ENCODE results near the gene ALDH1L1.

Gene ALDH1L1

GRCh38 chr3:126153695-126154360 lies 26.6 kb downstream of the ALDH1L1 start:
- no peak for DNase-seq

GRCh38 chr3:126152901-126153694 lies 27.3 kb downstream of the ALDH1L1 start:
- no peak for DNase-seq

DNA sequence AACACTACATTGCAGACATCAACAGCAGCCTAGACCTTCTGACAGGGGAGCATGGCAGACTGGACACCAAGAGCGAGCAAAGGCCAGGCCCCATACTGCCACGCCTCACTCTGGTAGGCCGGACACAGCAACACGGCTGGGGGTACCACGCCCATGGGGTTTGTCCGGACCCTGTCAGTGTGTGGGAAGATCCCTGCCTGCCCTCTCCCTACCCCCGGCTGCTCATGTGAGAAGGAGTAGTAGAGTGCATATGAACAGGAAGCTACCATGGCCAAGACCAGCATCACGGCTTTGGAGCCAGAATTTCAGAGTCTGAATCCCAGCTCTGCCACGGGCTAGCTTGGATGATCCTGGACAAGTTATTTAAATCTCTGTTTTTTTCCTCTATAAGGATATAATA lies 27.9 kb downstream of the ALDH1L1 start:
- DNase-seq = no peak

DNA sequence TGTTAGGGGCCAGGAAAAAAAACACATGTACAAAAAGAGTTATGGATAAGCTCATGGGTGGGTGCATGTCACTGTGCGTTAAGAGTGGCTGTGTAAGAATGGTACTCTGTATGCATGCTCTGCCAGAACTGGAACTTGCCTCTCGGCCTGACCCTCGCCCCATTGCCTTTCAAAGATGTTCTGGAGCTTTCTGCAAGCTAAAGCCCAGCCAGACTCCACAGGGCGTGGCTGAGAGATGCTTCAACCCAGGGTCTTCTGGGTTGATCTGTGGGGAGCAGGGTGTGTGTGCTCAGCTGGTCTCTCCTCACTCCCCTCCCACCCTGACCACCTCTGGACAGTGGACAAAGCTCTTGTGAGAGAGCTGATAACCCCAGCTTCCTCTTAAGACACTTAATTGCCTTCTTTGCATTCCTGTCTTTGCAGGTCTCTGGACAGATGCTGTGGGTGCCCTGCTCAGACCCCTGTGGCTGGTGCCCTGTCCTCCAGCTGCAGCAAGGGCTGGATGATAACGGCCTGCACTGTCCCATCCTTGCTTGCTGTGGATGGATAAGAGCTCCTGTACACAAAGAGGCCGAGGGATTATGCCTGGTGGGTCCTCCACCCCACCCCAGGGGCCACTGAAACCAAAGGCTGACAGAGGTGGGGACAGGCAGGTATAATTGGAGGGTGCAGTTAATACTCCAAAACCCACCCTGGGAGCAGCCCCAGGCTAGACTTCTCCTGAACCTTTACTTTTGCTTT lies 28.7 kb downstream of the ALDH1L1 start:
- DNase-seq = no peak

GRCh38 chr3:126149960-126150515 lies 30.3 kb downstream of the ALDH1L1 start:
- DNase-seq = no peak

DNA sequence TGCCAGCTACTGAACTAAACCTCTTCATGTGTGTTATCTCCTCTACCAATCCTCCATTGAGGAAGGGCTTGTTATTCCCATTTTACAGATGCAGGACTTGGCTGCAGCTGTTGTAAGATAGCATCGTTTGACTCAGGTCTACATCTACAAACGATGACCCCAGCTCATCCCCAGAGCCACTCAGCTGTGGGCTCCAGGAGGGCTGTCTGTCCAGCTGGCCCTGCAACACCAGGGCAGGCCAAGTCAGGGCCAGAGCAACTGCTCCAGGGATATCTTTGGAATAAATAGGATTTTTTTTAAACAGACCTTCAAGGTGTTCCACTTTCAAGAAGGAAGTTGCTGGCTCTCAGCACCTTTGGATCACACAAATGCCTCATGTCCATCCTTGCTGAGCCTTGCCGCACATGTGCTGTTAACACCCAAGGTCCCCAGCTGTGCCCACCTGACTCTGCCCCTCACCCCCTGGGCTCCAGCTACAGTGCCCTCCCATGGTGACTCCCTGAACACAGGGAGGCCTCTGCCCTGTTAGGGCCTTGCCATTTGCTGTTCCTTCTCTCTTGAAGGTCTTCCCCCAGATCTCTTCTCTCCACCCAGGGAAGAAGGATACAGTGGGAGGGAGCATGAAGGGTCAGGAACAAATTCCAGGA lies 31.0 kb downstream of the ALDH1L1 start:
- DNase-seq = no peak

DNA sequence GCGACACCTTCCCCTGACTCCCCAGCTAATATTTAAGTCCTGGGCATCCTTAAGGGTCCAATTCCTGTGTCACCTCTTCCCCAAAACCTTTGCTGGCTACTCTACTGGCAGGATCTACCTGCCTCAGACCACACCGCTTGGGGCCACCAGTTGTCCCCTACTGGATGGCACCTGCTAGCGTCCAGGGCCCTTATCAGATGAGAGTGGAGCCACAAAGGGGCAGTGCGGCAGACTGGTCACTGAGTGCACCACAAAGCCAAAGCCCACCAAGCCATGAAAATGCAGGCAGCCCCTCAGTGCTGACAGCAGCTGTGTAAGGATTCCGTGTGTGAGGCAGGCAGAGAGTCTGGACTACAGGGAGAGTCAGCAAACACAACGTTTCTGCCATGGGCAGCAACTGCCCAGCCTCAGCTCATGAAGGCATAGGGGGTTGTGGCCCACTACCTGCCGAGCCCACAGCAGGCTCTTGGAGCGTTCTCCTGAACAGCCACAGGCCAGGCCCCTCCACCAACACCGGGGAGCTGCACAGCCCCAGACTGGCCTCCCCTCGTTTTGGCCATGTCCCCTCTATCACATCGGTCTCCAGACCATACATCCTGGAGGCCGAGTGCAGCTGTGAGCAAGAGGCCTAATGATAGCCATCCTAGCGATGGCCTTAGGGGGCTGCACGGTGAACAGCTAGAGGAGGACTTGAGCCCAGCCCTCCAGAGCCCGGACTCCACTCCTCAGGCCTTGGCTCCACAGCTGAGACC lies 32.3 kb downstream of the ALDH1L1 start:
- DNase-seq = no peak

- DNase-seq = no peak
These were observed 33.0 kb downstream of the ALDH1L1 start for GRCh38 chr3:126147147-126147931.

- no peak for DNase-seq
These were observed 33.8 kb downstream of the ALDH1L1 start for GRCh38 chr3:126146525-126147146.

GRCh38 chr3:126146034-126146433 lies 34.4 kb downstream of the ALDH1L1 start:
- DNase-seq = no peak

DNA sequence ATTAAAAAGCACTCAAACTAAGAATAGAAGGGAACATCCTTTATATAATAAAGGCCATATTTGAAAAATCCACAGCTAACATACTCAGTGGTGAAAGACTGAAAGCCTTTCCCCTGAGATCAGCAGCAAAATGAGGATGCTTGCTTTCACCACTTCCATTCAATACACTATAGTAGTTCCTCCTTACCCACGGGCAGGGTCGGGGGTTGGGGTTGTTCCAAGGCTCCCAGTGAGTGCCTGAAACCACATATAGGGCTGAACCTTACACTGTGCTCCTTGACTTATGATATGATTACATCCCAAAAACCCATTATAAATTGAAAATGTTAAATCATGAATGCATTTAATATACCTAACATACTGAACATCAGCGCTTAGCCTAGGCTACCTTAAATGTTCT lies 37.7 kb downstream of the ALDH1L1 start:
- no peak for DNase-seq

GRCh38 chr3:126137490-126138130 lies 42.8 kb downstream of the ALDH1L1 start:
- no peak for DNase-seq

- DNase-seq = no peak
These were observed 43.8 kb downstream of the ALDH1L1 start for GRCh38 chr3:126136428-126137220.

- DNase-seq = no peak
These were observed 44.8 kb downstream of the ALDH1L1 start for GRCh38 chr3:126135406-126136076.

GRCh38 chr3:126135071-126135405 lies 45.3 kb downstream of the ALDH1L1 start:
- no peak for DNase-seq

- peak; percentile 25 to 41 for DNase-seq
These were observed 46.0 kb downstream of the ALDH1L1 start for GRCh38 chr3:126134219-126134975.

DNA sequence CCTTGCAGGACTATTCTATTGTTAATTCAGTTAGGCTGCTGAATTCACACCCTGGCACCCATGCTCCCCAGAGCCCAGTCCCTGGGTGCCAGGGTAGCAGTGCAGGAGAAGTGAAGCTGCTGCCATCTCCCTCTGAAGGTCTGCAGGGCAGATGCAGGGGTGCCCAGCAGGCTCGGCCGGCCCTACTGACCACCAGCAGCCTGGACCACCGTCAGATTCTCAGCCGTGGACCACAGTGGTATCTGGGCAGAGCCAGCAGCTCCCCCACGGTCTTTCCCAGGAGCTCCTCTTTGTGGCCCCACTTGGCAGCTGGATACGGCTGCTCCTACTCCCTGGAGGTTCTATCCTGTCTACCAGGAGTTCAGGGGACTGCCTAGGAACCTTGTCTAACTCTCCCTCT lies 46.8 kb downstream of the ALDH1L1 start:
- DNase-seq = no peak

Data from inflammatory macrophage (primary cell).